ENCODE results near the gene PAPPA.

PAPPA gene

GRCh38 chr9:116202219-116202912 lies 48.8 kb downstream of the PAPPA start:
- no peak for DNase-seq (ENCODE audit: low read depth)
- H3K4me3 ChIP-seq (ENCODE audit: control insufficient read depth, low read depth, low read length): no peak overlapping the region
- TF ChIP-seq CTCF (conservative IDR thresholded peaks at IDR 0.05; ENCODE audit: control insufficient read depth, insufficient read depth, low read depth, low read length): no peak

GRCh38 chr9:116204252-116204882 lies 50.8 kb downstream of the PAPPA start:
- H3K4me3 ChIP-seq (ENCODE audit: control insufficient read depth, low read depth, low read length): no peak overlapping the region
- TF ChIP-seq CTCF (conservative IDR thresholded peaks at IDR 0.05; ENCODE audit: control insufficient read depth, insufficient read depth, low read depth, low read length): no peak
- no peak for DNase-seq (ENCODE audit: low read depth)

GRCh38 chr9:116207371-116208111 lies 54.0 kb downstream of the PAPPA start:
- no peak for TF ChIP-seq CTCF (conservative IDR thresholded peaks at IDR 0.05; ENCODE audit: control insufficient read depth, insufficient read depth, low read depth, low read length)
- DNase-seq (ENCODE audit: low read depth): no peak

GRCh38 chr9:116208417-116209232 lies 55.0 kb downstream of the PAPPA start:
- peak; percentile 25 for TF ChIP-seq CTCF (conservative IDR thresholded peaks at IDR 0.05; ENCODE audit: control insufficient read depth, insufficient read depth, low read depth, low read length)
- peak; percentile 75 for DNase-seq (ENCODE audit: low read depth)
- no peak overlapping the region for H3K4me3 ChIP-seq (ENCODE audit: control insufficient read depth, low read depth, low read length)

More at GRCh38 chr9:116207371-116208111, 54.0 kb downstream of the PAPPA start:
- H3K4me3 ChIP-seq (ENCODE audit: control insufficient read depth, low read depth, low read length): no peak overlapping the region

GRCh38 chr9:116209414-116210116 lies 56.0 kb downstream of the PAPPA start:
- TF ChIP-seq CTCF (conservative IDR thresholded peaks at IDR 0.05; ENCODE audit: control insufficient read depth, insufficient read depth, low read depth, low read length): no peak
- DNase-seq (ENCODE audit: low read depth): peak; percentile 25

More at GRCh38 chr9:116209414-116210116, 56.0 kb downstream of the PAPPA start:
- no peak overlapping the region for H3K4me3 ChIP-seq (ENCODE audit: control insufficient read depth, low read depth, low read length)

Measured in fibroblast of mammary gland (primary cell).